HEK293 (cell line): ENCODE measurements around the gene UTP25.

Experiments
- CTCF ChIA-PET: fragments of 350-600 bp; formaldehyde crosslinking; extraction: SDS; loops from one replicate; lab custom pipeline; 2021; ENCODE audit warnings: antibody characterized with exemption; lab: Yijun Ruan, JAX
- POLR2A ChIA-PET: fragments of 300-600 bp; formaldehyde crosslinking; extraction: SDS; loops from one replicate; lab custom pipeline; 2020; ENCODE audit warnings: antibody characterized with exemption, inconsistent platforms; lab: Yijun Ruan, JAX
- H3K27ac ChIP-seq: fragments of 200-500 bp; sonication (Bioruptor generic); 2 replicates; pipeline ENCODE4 v1.5.1; 2014; ENCODE audit warnings: low read depth, low read length, control low read depth, inconsistent platforms; ENCODE audit errors: extremely low read depth
- H3K36me3 ChIP-seq, 2 experiments: fragments of 200-500 bp in 1 of 2; sonication (Bioruptor generic) in 1 of 2; 1 replicate in 1 of 2; 2 replicates in 1 of 2; pipeline ENCODE4 v1.5.1; 2014 to 2017; ENCODE audit warnings: inconsistent platforms in 2 of 2, low read length in 2 of 2; ENCODE audit not compliant: control insufficient read depth in 2 of 2, insufficient read depth in 1 of 2
- H3K4me1 ChIP-seq: fragments of 200-500 bp; sonication (Bioruptor generic); 2 replicates; pipeline ENCODE4 v1.5.1; 2014; ENCODE audit warnings: mild to moderate bottlenecking, low read length, inconsistent platforms; ENCODE audit not compliant: control insufficient read depth, insufficient read depth
- H3K4me3 ChIP-seq: 2 replicates; pipeline ENCODE4 v1.5.1; 2011; ENCODE audit warnings: low read depth, mild to moderate bottlenecking, control low read depth, low read length, moderate library complexity
- H3K9me3 ChIP-seq: fragments of 200-500 bp; sonication (Bioruptor generic); 2 replicates; pipeline ENCODE4 v1.5.1; 2014; ENCODE audit warnings: low read depth, low read length, inconsistent platforms; ENCODE audit not compliant: control insufficient read depth, insufficient read depth
- FEZF1 ChIP-seq: fragments of 450-650 bp; formaldehyde crosslinking; IDR thresholded peaks from 2 replicates; pipeline ENCODE4 v1.5.1; 2016; ENCODE audit warnings: missing biosample characterization, missing genetic modification characterization
- GLIS2 ChIP-seq: fragments of 450-650 bp; formaldehyde crosslinking; IDR thresholded peaks from 2 replicates; pipeline ENCODE4 v1.5.1; 2016; ENCODE audit warnings: missing biosample characterization, missing genetic modification characterization
- KLF1 ChIP-seq: fragments of 450-650 bp; formaldehyde crosslinking; IDR thresholded peaks from 2 replicates; pipeline ENCODE4 v1.5.1; 2016; ENCODE audit warnings: missing biosample characterization, missing genetic modification characterization
- KLF9 ChIP-seq: fragments of 450-650 bp; formaldehyde crosslinking; IDR thresholded peaks from 2 replicates; pipeline ENCODE4 v1.5.1; 2016; ENCODE audit warnings: missing biosample characterization, missing genetic modification characterization, low read depth
- PRDM10 ChIP-seq: fragments of 450-650 bp; formaldehyde crosslinking; IDR thresholded peaks from 2 replicates; pipeline ENCODE4 v1.5.1; 2016; ENCODE audit warnings: missing biosample characterization, missing genetic modification characterization
- SP7 ChIP-seq: fragments of 450-650 bp; formaldehyde crosslinking; IDR thresholded peaks from 2 replicates; pipeline ENCODE4 v1.5.1; 2016; ENCODE audit warnings: missing biosample characterization, missing genetic modification characterization
- YY1 ChIP-seq: fragments of 450-650 bp; formaldehyde crosslinking; IDR thresholded peaks from 2 replicates; pipeline ENCODE4 v1.5.1; 2018; ENCODE audit warnings: missing biosample characterization, missing genetic modification characterization
- ZNF138 ChIP-seq: fragments of 450-650 bp; formaldehyde crosslinking; IDR thresholded peaks from 2 replicates; pipeline ENCODE4 v1.5.1; 2016; ENCODE audit warnings: missing biosample characterization, missing genetic modification characterization, borderline replicate concordance
- ZNF48 ChIP-seq: fragments of 450-650 bp; formaldehyde crosslinking; IDR thresholded peaks from 2 replicates; pipeline ENCODE4 v1.5.1; 2016; ENCODE audit warnings: missing biosample characterization, missing genetic modification characterization
- ZNF521 ChIP-seq: fragments of 450-650 bp; formaldehyde crosslinking; IDR thresholded peaks from 2 replicates; pipeline ENCODE4 v1.5.1; 2017; ENCODE audit warnings: missing biosample characterization, mild to moderate bottlenecking, missing genetic modification characterization
- ZNF530 ChIP-seq: fragments of 450-650 bp; formaldehyde crosslinking; IDR thresholded peaks from 2 replicates; pipeline ENCODE4 v1.5.1; 2016; ENCODE audit warnings: low read depth, missing biosample characterization, missing genetic modification characterization
- ZNF549 ChIP-seq: fragments of 450-650 bp; IDR thresholded peaks from 2 replicates; pipeline ENCODE4 v1.5.1; 2018; ENCODE audit warnings: missing biosample characterization, missing genetic modification characterization, mild to moderate bottlenecking, inconsistent platforms, moderate library complexity
- ZNF571 ChIP-seq: fragments of 450-650 bp; formaldehyde crosslinking; IDR thresholded peaks from 2 replicates; pipeline ENCODE4 v1.5.0; 2017; ENCODE audit warnings: missing biosample characterization, missing genetic modification characterization
- ZNF585B ChIP-seq: fragments of 450-650 bp; formaldehyde crosslinking; IDR thresholded peaks from 2 replicates; pipeline ENCODE4 v1.5.1; 2016; ENCODE audit warnings: missing biosample characterization, missing genetic modification characterization
- ZNF624 ChIP-seq: fragments of 450-650 bp; formaldehyde crosslinking; IDR thresholded peaks from 2 replicates; pipeline ENCODE4 v1.5.1; 2017; ENCODE audit warnings: missing biosample characterization, missing genetic modification characterization
- ZNF658 ChIP-seq: fragments of 450-650 bp; formaldehyde crosslinking; IDR thresholded peaks from 2 replicates; pipeline ENCODE4; 2016; ENCODE audit warnings: missing biosample characterization, missing genetic modification characterization
- ZNF707 ChIP-seq: fragments of 450-650 bp; formaldehyde crosslinking; IDR thresholded peaks from 2 replicates; pipeline ENCODE4 v1.5.1; 2016; ENCODE audit warnings: missing biosample characterization, missing genetic modification characterization
- ZNF76 ChIP-seq: fragments of 450-650 bp; formaldehyde crosslinking; IDR thresholded peaks from 2 replicates; pipeline ENCODE4; 2016; ENCODE audit warnings: low read depth, missing biosample characterization, missing genetic modification characterization, borderline replicate concordance
- TF ChIP-seq, protein P1 (sequence below): fragments of 450-650 bp; formaldehyde crosslinking; IDR thresholded peaks from 2 replicates; pipeline ENCODE4 v1.5.1; 2016; ENCODE audit warnings: missing biosample characterization, missing genetic modification characterization

UTP25 gene

GRCh38 chr1:209802117-209802779, 25.5 kb upstream of the UTP25 start:
- peaks cover 18% of the 10 kb centered on the region for H3K4me1 ChIP-seq
- H3K4me3 ChIP-seq, result no peak overlapping the region
- TF ChIP-seq FEZF1 (0 out of 2 replicates have a peak, but pooled peaks have one; percentile 8), ZNF658 (no peak), ZNF530 (tag by site-specific recombination) (no peak), ZNF76 (tag by site-specific recombination) (no peak), ZNF571 (tag by site-specific recombination) (no peak), ZNF549 (peak; percentile 84), PRDM10 (tag by site-specific recombination) (peak; percentile 80), KLF1 (tag by site-specific recombination) (no peak), ZNF138 (no peak)
- H3K9me3 ChIP-seq, result no peaks in the 10 kb centered on the region
- POLR2A ChIA-PET, result interaction anchor here (2.4 to 2.5 kb wide), 2 partner anchors 18 to 25 kb away, joined by 6 to 12 read pairs; partner anchors contain the start of genes C1orf74 and UTP25
- H3K36me3 ChIP-seq, result no peaks in the 10 kb centered on the region
- H3K27ac ChIP-seq, result no peak overlapping the region
- CTCF ChIA-PET, result interaction anchor here (0.6 to 6.5 kb wide), 5 partner anchors 20 to 222 kb away, joined by 3 to 49 read pairs (median 3); no protein-coding TSS in a partner anchor

DNA sequence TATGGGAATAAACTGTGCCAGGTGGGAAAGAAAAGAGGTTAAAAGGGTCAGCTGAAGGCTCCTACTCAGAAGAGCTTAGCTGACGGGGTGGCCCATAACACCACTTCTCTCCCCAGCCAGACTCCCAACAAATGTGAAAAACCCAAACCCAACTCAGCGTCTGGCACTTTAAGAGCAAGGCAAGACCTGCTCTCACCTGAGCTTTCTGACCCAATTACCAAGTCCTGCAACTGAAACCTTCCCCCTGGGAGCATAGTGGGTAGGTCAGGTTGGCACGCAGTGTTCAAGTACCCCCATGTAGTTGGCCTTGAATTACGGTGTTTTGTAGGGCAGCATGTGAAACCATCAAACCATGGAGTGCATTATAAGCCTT, 25.0 kb upstream of the UTP25 start:
- ChIA-PET CTCF (interaction anchor here (0.6 to 6.5 kb wide), 4 partner anchors 10 to 24 kb away, joined by 3 to 49 read pairs (median 3); no protein-coding TSS in a partner anchor), POLR2A (interaction anchor here (2.4 to 2.5 kb wide), 2 partner anchors 19 to 25 kb away, joined by 6 to 12 read pairs; partner anchors contain the start of genes C1orf74 and UTP25)
- peaks cover 19% of the 10 kb centered on the region for H3K4me1 ChIP-seq
- H3K4me3 ChIP-seq, result no peak overlapping the region
- H3K9me3 ChIP-seq, result no peaks in the 10 kb centered on the region
- no peak overlapping the region for H3K27ac ChIP-seq
- no peak for TF ChIP-seq ZNF585B (tag by site-specific recombination)
- TF ChIP-seq ZNF707 (tag by site-specific recombination), result no peak
- no peak for TF ChIP-seq ZNF658
- TF ChIP-seq, protein P1, sequence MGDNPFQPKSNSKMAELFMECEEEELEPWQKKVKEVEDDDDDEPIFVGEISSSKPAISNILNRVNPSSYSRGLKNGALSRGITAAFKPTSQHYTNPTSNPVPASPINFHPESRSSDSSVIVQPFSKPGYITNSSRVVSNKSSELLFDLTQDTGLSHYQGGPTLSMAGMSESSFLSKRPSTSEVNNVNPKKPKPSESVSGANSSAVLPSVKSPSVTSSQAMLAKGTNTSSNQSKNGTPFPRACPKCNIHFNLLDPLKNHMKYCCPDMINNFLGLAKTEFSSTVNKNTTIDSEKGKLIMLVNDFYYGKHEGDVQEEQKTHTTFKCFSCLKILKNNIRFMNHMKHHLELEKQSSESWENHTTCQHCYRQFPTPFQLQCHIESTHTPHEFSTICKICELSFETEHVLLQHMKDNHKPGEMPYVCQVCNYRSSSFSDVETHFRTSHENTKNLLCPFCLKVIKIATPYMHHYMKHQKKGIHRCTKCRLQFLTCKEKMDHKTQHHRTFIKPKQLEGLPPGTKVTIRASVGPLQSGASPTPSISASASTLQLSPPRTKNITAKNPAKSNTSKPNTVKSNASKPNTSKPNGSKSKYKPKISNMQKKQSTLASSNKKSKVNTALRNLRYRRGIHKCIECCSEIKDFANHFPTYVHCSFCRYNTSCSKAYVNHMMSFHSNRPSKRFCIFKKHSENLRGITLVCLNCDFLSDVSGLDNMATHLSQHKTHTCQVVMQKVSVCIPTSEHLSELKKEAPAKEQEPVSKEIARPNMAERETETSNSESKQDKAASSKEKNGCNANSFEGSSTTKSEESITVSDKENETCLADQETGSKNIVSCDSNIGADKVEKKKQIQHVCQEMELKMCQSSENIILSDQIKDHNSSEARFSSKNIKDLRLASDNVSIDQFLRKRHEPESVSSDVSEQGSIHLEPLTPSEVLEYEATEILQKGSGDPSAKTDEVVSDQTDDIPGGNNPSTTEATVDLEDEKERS (tag by site-specific recombination), result no peak
- no peak for TF ChIP-seq GLIS2 (tag by site-specific recombination)
- TF ChIP-seq ZNF521 (tag by site-specific recombination), result no peak
- no peak for TF ChIP-seq SP7
- TF ChIP-seq ZNF624 (tag by site-specific recombination), result no peak
- TF ChIP-seq KLF9, result no peak
- TF ChIP-seq ZNF48, result no peak
- TF ChIP-seq YY1 (tag by site-specific recombination), result no peak
- no peaks in the 10 kb centered on the region for H3K36me3 ChIP-seq
